GM18511 (cell line): ENCODE results near the gene ZNF831.

ENCODE experiments used
- ATAC-seq: cut with Tn5 transposase; IDR thresholded peaks from one replicate; pipeline ENCODE4 v1.9.1; 2021; ENCODE audit warnings: mild to moderate bottlenecking, moderate library complexity; ENCODE audit not compliant: unreplicated experiment

The ZNF831 gene

GRCh38 chr20:59295531-59295930 lies 131.9 kb downstream of the ZNF831 start:
- no peak for ATAC-seq

- no peak for ATAC-seq
Measured at GRCh38 chr20:59297686-59298085, 134.1 kb downstream of the ZNF831 start.

GRCh38 chr20:59299945-59300332 lies 136.3 kb downstream of the ZNF831 start:
- ATAC-seq: no peak

GRCh38 chr20:59300333-59301081 lies 136.9 kb downstream of the ZNF831 start, which contains the start of gene EDN3:
Gene EDN3 (plus strand): TSS chr20:59300611. CDS start chr20:59300813, 202 bp downstream.
- ATAC-seq: no peak

DNA sequence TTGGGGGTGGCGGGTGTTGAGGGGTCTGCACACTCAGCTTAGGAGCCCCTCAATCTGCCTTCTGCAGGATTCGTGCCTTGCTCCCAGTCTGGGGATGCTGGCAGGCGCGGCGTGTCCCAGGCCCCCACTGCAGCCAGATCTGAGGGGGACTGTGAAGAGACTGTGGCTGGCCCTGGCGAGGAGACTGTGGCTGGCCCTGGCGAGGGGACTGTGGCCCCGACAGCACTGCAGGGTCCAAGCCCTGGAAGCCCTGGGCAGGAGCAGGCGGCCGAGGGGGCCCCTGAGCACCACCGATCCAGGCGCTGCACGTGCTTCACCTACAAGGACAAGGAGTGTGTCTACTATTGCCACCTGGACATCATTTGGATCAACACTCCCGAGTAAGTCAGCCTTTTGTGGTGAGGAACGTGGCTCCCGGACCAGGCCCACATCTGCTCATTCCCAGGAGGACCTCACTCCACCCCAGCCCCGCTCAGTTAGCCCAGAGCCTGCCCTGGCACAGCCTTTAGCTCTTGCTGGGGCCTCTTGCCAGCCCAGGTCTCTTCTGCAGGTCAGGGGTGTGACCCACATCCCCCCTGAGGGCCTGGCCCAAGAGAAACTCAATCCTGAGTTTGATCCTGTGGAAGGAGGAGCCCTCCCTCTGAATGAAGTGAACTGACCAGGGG lies 137.9 kb downstream of the ZNF831 start:
- ATAC-seq: no peak

- no peak for ATAC-seq
Measured at GRCh38 chr20:59305908-59306655, 142.5 kb downstream of the ZNF831 start.

GRCh38 chr20:59307270-59307669 lies 143.6 kb downstream of the ZNF831 start:
- no peak for ATAC-seq
